Measurements from ENCODE around the gene TTLL7. TPM values are rescaled to one million over a fixed set of nuclear protein-coding genes. Genes with fewer than 3 reads are reported as not detected.

TTLL7 gene
- total and polyA plus RNA-seq, 9 of the 15 experiments (the other 6 are each of a cell fraction or from before 2014, with no cell fraction given), result 0.63 to 2.6 (median 1.7) TPM

DNA sequence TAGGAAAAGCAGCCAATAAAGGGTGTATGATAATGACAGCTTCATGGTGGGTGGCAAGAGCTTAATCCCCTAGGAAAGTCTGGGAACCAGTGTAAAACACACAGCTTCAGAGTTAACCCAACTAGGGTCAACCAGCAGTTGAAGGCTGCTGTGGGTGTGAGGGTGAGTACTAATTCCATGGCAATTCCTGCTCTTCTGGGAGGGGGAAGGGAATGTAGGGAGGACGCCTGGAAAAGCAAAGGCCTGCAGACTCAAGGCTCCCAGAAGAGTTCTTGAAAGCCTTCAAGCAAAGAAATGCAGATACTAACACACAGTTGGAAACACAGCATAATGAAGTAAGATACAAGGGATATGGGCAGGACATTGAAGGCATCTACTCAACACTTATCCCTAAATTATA, 28.1 kb downstream of the TTLL7 start:
- FAIRE-seq (no peak), DNase-seq (ENCODE audit: extremely low read depth in 1 of 4, low spot score in 3 of 4) (no peak), ATAC-seq (no peak)
- in situ Hi-C loops (cut with MboI), result no loop called here
- POLR2A ChIA-PET, result no interaction called here
- H3K79me2 ChIP-seq (ENCODE audit: control insufficient read depth, insufficient read depth, low read length), result no peaks in the 10 kb centered on the region
- H2AFZ ChIP-seq (ENCODE audit: low read depth, low read length), result no peak overlapping the region
- no peak overlapping the region for H3K27ac ChIP-seq (ENCODE audit: extremely low read depth, low read depth, low read length)
- no peaks in the 10 kb centered on the region for H3K36me3 ChIP-seq (ENCODE audit: control insufficient read depth, insufficient read depth, low read length)
- H3K4me1 ChIP-seq (replicated peaks in 1 of 2; ENCODE audit: control insufficient read depth in 2 of 2, insufficient read depth in 2 of 2, low read length in 2 of 2), result no peaks in the 10 kb centered on the region
- H3K9me3 ChIP-seq (replicated peaks; ENCODE audit: control insufficient read depth, insufficient read depth, low read depth, low read length), result no peaks in the 10 kb centered on the region
- intact Hi-C loops (cut with micrococcal nuclease), result no loop called here
- CTCF ChIA-PET (ENCODE audit: low intra/inter-chr PET ratio), result no interaction called here
- no peaks in the 10 kb centered on the region for H4K20me1 ChIP-seq (replicated peaks; ENCODE audit: control insufficient read depth, insufficient read depth, low read length)
- H3K9me1 ChIP-seq (ENCODE audit: control insufficient read depth, insufficient read depth, low read length), result no peaks in the 10 kb centered on the region
- TF ChIP-seq ESRRA (IDR thresholded peaks at IDR 0.05; ENCODE audit: borderline replicate concordance, low read depth), result no peak
- TF ChIP-seq CEBPB (tag; IDR thresholded peaks at IDR 0.05), result no peak
- no peak for TF ChIP-seq SNRNP70 (optimal IDR thresholded peaks at IDR 0.05; ENCODE audit: low read depth, low read length)
- TF ChIP-seq STAG1 (CRISPR knock-in tag; IDR thresholded peaks at IDR 0.05; ENCODE audit: borderline replicate concordance), result no peak
- no peak for TF ChIP-seq MLLT1 (IDR thresholded peaks at IDR 0.05)
- TF ChIP-seq ZEB2 (IDR thresholded peaks at IDR 0.05), result no peak
- TF ChIP-seq NFRKB (IDR thresholded peaks at IDR 0.05; ENCODE audit: low read depth), result no peak
- TF ChIP-seq, protein P1, sequence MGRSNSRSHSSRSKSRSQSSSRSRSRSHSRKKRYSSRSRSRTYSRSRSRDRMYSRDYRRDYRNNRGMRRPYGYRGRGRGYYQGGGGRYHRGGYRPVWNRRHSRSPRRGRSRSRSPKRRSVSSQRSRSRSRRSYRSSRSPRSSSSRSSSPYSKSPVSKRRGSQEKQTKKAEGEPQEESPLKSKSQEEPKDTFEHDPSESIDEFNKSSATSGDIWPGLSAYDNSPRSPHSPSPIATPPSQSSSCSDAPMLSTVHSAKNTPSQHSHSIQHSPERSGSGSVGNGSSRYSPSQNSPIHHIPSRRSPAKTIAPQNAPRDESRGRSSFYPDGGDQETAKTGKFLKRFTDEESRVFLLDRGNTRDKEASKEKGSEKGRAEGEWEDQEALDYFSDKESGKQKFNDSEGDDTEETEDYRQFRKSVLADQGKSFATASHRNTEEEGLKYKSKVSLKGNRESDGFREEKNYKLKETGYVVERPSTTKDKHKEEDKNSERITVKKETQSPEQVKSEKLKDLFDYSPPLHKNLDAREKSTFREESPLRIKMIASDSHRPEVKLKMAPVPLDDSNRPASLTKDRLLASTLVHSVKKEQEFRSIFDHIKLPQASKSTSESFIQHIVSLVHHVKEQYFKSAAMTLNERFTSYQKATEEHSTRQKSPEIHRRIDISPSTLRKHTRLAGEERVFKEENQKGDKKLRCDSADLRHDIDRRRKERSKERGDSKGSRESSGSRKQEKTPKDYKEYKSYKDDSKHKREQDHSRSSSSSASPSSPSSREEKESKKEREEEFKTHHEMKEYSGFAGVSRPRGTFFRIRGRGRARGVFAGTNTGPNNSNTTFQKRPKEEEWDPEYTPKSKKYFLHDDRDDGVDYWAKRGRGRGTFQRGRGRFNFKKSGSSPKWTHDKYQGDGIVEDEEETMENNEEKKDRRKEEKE (IDR thresholded peaks at IDR 0.05; ENCODE audit: borderline replicate concordance in 1 of 2, control insufficient read depth in 1 of 2, low read depth in 2 of 2, low read length in 1 of 2), result no peak
- no peak for TF ChIP-seq HSF4 (CRISPR knock-in tag; IDR thresholded peaks at IDR 0.05; ENCODE audit: borderline replicate concordance)
- H3K27me3 ChIP-seq (ENCODE audit: control insufficient read depth in 2 of 2, insufficient read depth in 2 of 2, low read length in 2 of 2), result no peaks in the 10 kb centered on the region
- 15% methylated on average over 1 of the region's 1 CpG for WGBS (ENCODE audit: insufficient coverage, low coverage, missing lambda C conversion rate)
- H3K9ac ChIP-seq (ENCODE audit: insufficient read depth in 1 of 2, low read depth in 2 of 2, low read length in 2 of 2), result no peak overlapping the region
- no peak overlapping the region for H3K4me3 ChIP-seq
- H3K4me2 ChIP-seq (ENCODE audit: insufficient read depth, low read length), result no peak overlapping the region
- no TSS peak for BruUV-seq (replicated peaks)
